ENCODE data around the gene C10orf53.

The C10orf53 gene

GRCh38 chr10:49694466-49694865 lies 15.0 kb downstream of the C10orf53 start:
- TF ChIP-seq BHLHE40 (IDR thresholded peaks at IDR 0.05; ENCODE audit: borderline replicate concordance) (no peak), TARDBP (IDR thresholded peaks at IDR 0.05) (no peak), FOXM1 (IDR thresholded peaks at IDR 0.05; ENCODE audit: borderline replicate concordance) (no peak), CTBP1 (IDR thresholded peaks at IDR 0.05; ENCODE audit: borderline replicate concordance) (no peak)
- ChIA-PET POLR2A (no interaction called here), CTCF (no interaction called here)
- DNase-seq (ENCODE audit: extremely low spot score), result no peak

GRCh38 chr10:49696311-49696710 lies 16.9 kb downstream of the C10orf53 start:
- ChIA-PET POLR2A (no interaction called here), CTCF (no interaction called here)
- no peak for DNase-seq (ENCODE audit: extremely low spot score)
- TF ChIP-seq LEF1 (IDR thresholded peaks at IDR 0.05; ENCODE audit: borderline replicate concordance) (no peak), ARNT (IDR thresholded peaks at IDR 0.05) (no peak), NFRKB (IDR thresholded peaks at IDR 0.05) (no peak), SP1 (IDR thresholded peaks at IDR 0.05) (no peak), TARDBP (IDR thresholded peaks at IDR 0.05) (no peak), L3MBTL2 (conservative IDR thresholded peaks at IDR 0.05) (no peak), FOXM1 (IDR thresholded peaks at IDR 0.05; ENCODE audit: borderline replicate concordance) (no peak), BHLHE40 (IDR thresholded peaks at IDR 0.05; ENCODE audit: borderline replicate concordance) (no peak), ZNF384 (IDR thresholded peaks at IDR 0.05) (no peak), FOXA1 (IDR thresholded peaks at IDR 0.05) (no peak), SUZ12 (IDR thresholded peaks at IDR 0.05) (no peak), CTBP1 (IDR thresholded peaks at IDR 0.05; ENCODE audit: borderline replicate concordance) (no peak), ELF4 (IDR thresholded peaks at IDR 0.05) (no peak), HDGF (IDR thresholded peaks at IDR 0.05; ENCODE audit: borderline replicate concordance) (no peak)

- CTCF ChIA-PET, result no interaction called here
- POLR2A ChIA-PET, result no interaction called here
Observed at GRCh38 chr10:49698679-49699078, 19.2 kb downstream of the C10orf53 start.

GRCh38 chr10:49700211-49700610 lies 20.8 kb downstream of the C10orf53 start:
- ChIA-PET CTCF (no interaction called here), POLR2A (no interaction called here)
- TF ChIP-seq HDGF (IDR thresholded peaks at IDR 0.05; ENCODE audit: borderline replicate concordance) (no peak), CTBP1 (IDR thresholded peaks at IDR 0.05; ENCODE audit: borderline replicate concordance) (no peak), L3MBTL2 (conservative IDR thresholded peaks at IDR 0.05) (no peak), ELF4 (IDR thresholded peaks at IDR 0.05) (no peak), NFRKB (IDR thresholded peaks at IDR 0.05) (no peak), FOXA1 (IDR thresholded peaks at IDR 0.05) (no peak), ZNF384 (IDR thresholded peaks at IDR 0.05) (no peak), SUZ12 (IDR thresholded peaks at IDR 0.05) (no peak), BHLHE40 (IDR thresholded peaks at IDR 0.05; ENCODE audit: borderline replicate concordance) (no peak)
- no peak for DNase-seq (ENCODE audit: extremely low spot score)

More at GRCh38 chr10:49698679-49699078, 19.2 kb downstream of the C10orf53 start:
- no peak for DNase-seq (ENCODE audit: extremely low spot score)
- TF ChIP-seq LEF1 (IDR thresholded peaks at IDR 0.05; ENCODE audit: borderline replicate concordance), result no peak
- no peak for TF ChIP-seq TARDBP (IDR thresholded peaks at IDR 0.05)
- TF ChIP-seq FOXM1 (IDR thresholded peaks at IDR 0.05; ENCODE audit: borderline replicate concordance), result no peak
- TF ChIP-seq CTBP1 (IDR thresholded peaks at IDR 0.05; ENCODE audit: borderline replicate concordance), result no peak
- TF ChIP-seq L3MBTL2 (conservative IDR thresholded peaks at IDR 0.05), result no peak
- no peak for TF ChIP-seq ARNT (IDR thresholded peaks at IDR 0.05)
- no peak for TF ChIP-seq SUZ12 (IDR thresholded peaks at IDR 0.05)
- TF ChIP-seq HDGF (IDR thresholded peaks at IDR 0.05; ENCODE audit: borderline replicate concordance), result no peak
- TF ChIP-seq FOXA1 (IDR thresholded peaks at IDR 0.05), result no peak
- TF ChIP-seq BHLHE40 (IDR thresholded peaks at IDR 0.05; ENCODE audit: borderline replicate concordance), result no peak
- no peak for TF ChIP-seq ZNF384 (IDR thresholded peaks at IDR 0.05)
- TF ChIP-seq ELF4 (IDR thresholded peaks at IDR 0.05), result no peak
- TF ChIP-seq FOXK2 (IDR thresholded peaks at IDR 0.05), result no peak

GRCh38 chr10:49700997-49701396 lies 21.5 kb downstream of the C10orf53 start:
- POLR2A ChIA-PET, result no interaction called here
- DNase-seq (ENCODE audit: extremely low spot score), result peak; percentile 23
- TF ChIP-seq SUZ12 (IDR thresholded peaks at IDR 0.05), result no peak
- no peak for TF ChIP-seq HDGF (IDR thresholded peaks at IDR 0.05; ENCODE audit: borderline replicate concordance)
- TF ChIP-seq FOXA1 (IDR thresholded peaks at IDR 0.05), result no peak
- no peak for TF ChIP-seq ELF4 (IDR thresholded peaks at IDR 0.05)
- TF ChIP-seq TARDBP (IDR thresholded peaks at IDR 0.05), result no peak
- TF ChIP-seq FOXM1 (IDR thresholded peaks at IDR 0.05; ENCODE audit: borderline replicate concordance), result no peak
- TF ChIP-seq ARNT (IDR thresholded peaks at IDR 0.05), result no peak
- no peak for TF ChIP-seq SP1 (IDR thresholded peaks at IDR 0.05)
- no peak for TF ChIP-seq NFRKB (IDR thresholded peaks at IDR 0.05)
- TF ChIP-seq CTBP1 (IDR thresholded peaks at IDR 0.05; ENCODE audit: borderline replicate concordance), result no peak
- TF ChIP-seq FOXK2 (IDR thresholded peaks at IDR 0.05), result no peak
- TF ChIP-seq L3MBTL2 (conservative IDR thresholded peaks at IDR 0.05), result no peak
- TF ChIP-seq ZNF384 (IDR thresholded peaks at IDR 0.05), result no peak
- no peak for TF ChIP-seq LEF1 (IDR thresholded peaks at IDR 0.05; ENCODE audit: borderline replicate concordance)
- no peak for TF ChIP-seq PKNOX1 (IDR thresholded peaks at IDR 0.05)
- TF ChIP-seq BHLHE40 (IDR thresholded peaks at IDR 0.05; ENCODE audit: borderline replicate concordance), result no peak
- CTCF ChIA-PET, result no interaction called here

GRCh38 chr10:49707585-49707984 lies 28.1 kb downstream of the C10orf53 start:
- ChIA-PET CTCF (no interaction called here), POLR2A (no interaction called here)
- no peak for TF ChIP-seq ARNT (IDR thresholded peaks at IDR 0.05)
- no peak for TF ChIP-seq SUZ12 (IDR thresholded peaks at IDR 0.05)
- TF ChIP-seq L3MBTL2 (conservative IDR thresholded peaks at IDR 0.05), result no peak
- no peak for TF ChIP-seq FOXA1 (IDR thresholded peaks at IDR 0.05)
- TF ChIP-seq LEF1 (IDR thresholded peaks at IDR 0.05; ENCODE audit: borderline replicate concordance), result no peak
- TF ChIP-seq CTBP1 (IDR thresholded peaks at IDR 0.05; ENCODE audit: borderline replicate concordance), result no peak
- no peak for TF ChIP-seq ZNF384 (IDR thresholded peaks at IDR 0.05)
- DNase-seq (ENCODE audit: extremely low spot score), result no peak

GRCh38 chr10:49709934-49710333 lies 30.5 kb downstream of the C10orf53 start:
- ChIA-PET POLR2A (no interaction called here), CTCF (no interaction called here)
- no peak for DNase-seq (ENCODE audit: extremely low spot score)
- TF ChIP-seq BHLHE40 (IDR thresholded peaks at IDR 0.05; ENCODE audit: borderline replicate concordance), result no peak
- TF ChIP-seq CTBP1 (IDR thresholded peaks at IDR 0.05; ENCODE audit: borderline replicate concordance), result no peak
- no peak for TF ChIP-seq LEF1 (IDR thresholded peaks at IDR 0.05; ENCODE audit: borderline replicate concordance)
- no peak for TF ChIP-seq L3MBTL2 (conservative IDR thresholded peaks at IDR 0.05)
- TF ChIP-seq HDGF (IDR thresholded peaks at IDR 0.05; ENCODE audit: borderline replicate concordance), result no peak
- TF ChIP-seq FOXK2 (IDR thresholded peaks at IDR 0.05), result no peak
- no peak for TF ChIP-seq SUZ12 (IDR thresholded peaks at IDR 0.05)
- TF ChIP-seq NFRKB (IDR thresholded peaks at IDR 0.05), result no peak
- no peak for TF ChIP-seq PKNOX1 (IDR thresholded peaks at IDR 0.05)
- no peak for TF ChIP-seq TARDBP (IDR thresholded peaks at IDR 0.05)
- no peak for TF ChIP-seq FOXM1 (IDR thresholded peaks at IDR 0.05; ENCODE audit: borderline replicate concordance)
- no peak for TF ChIP-seq ELF4 (IDR thresholded peaks at IDR 0.05)
- TF ChIP-seq ZNF384 (IDR thresholded peaks at IDR 0.05), result no peak
- no peak for TF ChIP-seq ARNT (IDR thresholded peaks at IDR 0.05)
- no peak for TF ChIP-seq SP1 (IDR thresholded peaks at IDR 0.05)
- TF ChIP-seq FOXA1 (IDR thresholded peaks at IDR 0.05), result no peak

All from HEK293T (cell line).